Fibroblast of upper back skin (primary cell): ENCODE data around the gene GDPD5.

Source experiments
- DNase-seq: peaks from one replicate; pipeline ENCODE4 v3.0.0-alpha.2; 2013

The GDPD5 gene

GRCh38 chr11:75443043-75443442 lies 82.7 kb downstream of the GDPD5 start:
- DNase-seq: no peak

GRCh38 chr11:75442161-75442885 lies 83.4 kb downstream of the GDPD5 start:
- DNase-seq: no peak

- no peak for DNase-seq
Measured at GRCh38 chr11:75441804-75442132, 84.0 kb downstream of the GDPD5 start.

GRCh38 chr11:75440960-75441803 lies 84.6 kb downstream of the GDPD5 start:
- no peak for DNase-seq

GRCh38 chr11:75439495-75440120 lies 86.1 kb downstream of the GDPD5 start:
- DNase-seq: no peak

- DNase-seq: no peak
Measured at GRCh38 chr11:75439026-75439425, 86.7 kb downstream of the GDPD5 start.

GRCh38 chr11:75437966-75438659 lies 87.6 kb downstream of the GDPD5 start:
- no peak for DNase-seq

GRCh38 chr11:75436806-75437205 lies 88.9 kb downstream of the GDPD5 start:
- no peak for DNase-seq

GRCh38 chr11:75435571-75435925 lies 90.2 kb downstream of the GDPD5 start:
- DNase-seq: no peak

- no peak for DNase-seq
Measured at GRCh38 chr11:75434886-75435570, 90.7 kb downstream of the GDPD5 start.

- DNase-seq: no peak
Measured at GRCh38 chr11:75434051-75434450, 91.7 kb downstream of the GDPD5 start.

GRCh38 chr11:75433443-75433842 lies 92.3 kb downstream of the GDPD5 start:
- DNase-seq: no peak

- DNase-seq: no peak
Measured at GRCh38 chr11:75432911-75433321, 92.8 kb downstream of the GDPD5 start, which contains the start of gene KLHL35. TSS of gene KLHL35 (minus strand) at chr11:75433203. CDS start at chr11:75430629, 2,574 bp downstream.

- DNase-seq: no peak
Measured at GRCh38 chr11:75431533-75432525, 93.9 kb downstream of the GDPD5 start.

GRCh38 chr11:75430714-75431532 lies 94.8 kb downstream of the GDPD5 start:
- no peak for DNase-seq

- DNase-seq: peak; percentile 56
Measured at GRCh38 chr11:75429902-75430713, 95.6 kb downstream of the GDPD5 start.

GRCh38 chr11:75429641-75429901 lies 96.2 kb downstream of the GDPD5 start:
- no peak for DNase-seq

- DNase-seq: no peak
Measured at GRCh38 chr11:75428989-75429640, 96.6 kb downstream of the GDPD5 start.

- peak; percentile 87 for DNase-seq
Measured at GRCh38 chr11:75428281-75428724, 97.4 kb downstream of the GDPD5 start.
